Epithelial cell of esophagus (primary cell): ENCODE data around the gene PNLIPRP3.

Experiments
- DNase-seq: peaks from one replicate; pipeline ENCODE4 v3.0.0; 2010; ENCODE audit warnings: low read depth
- H3K4me3 ChIP-seq: 2 replicates; pipeline ENCODE4 v1.5.1; 2011; ENCODE audit warnings: mild to moderate bottlenecking, low read length, control low read depth
- CTCF ChIP-seq: IDR thresholded peaks from 2 replicates; pipeline ENCODE4 v1.5.1; 2011; ENCODE audit warnings: low read depth, mild to moderate bottlenecking, low read length, control low read depth, inconsistent platforms; ENCODE audit not compliant: insufficient read depth; ENCODE audit errors: missing control alignments

PNLIPRP3 gene

GRCh38 chr10:116429288-116429977, 1.8 kb downstream of the PNLIPRP3 start:
- DNase-seq, result peak; percentile 88
- TF ChIP-seq CTCF, result no peak
- peak overlapping the region; percentile 54 for H3K4me3 ChIP-seq

- no peak for TF ChIP-seq CTCF
- H3K4me3 ChIP-seq, result peak overlapping the region; percentile 54
- peak; percentile 91 for DNase-seq
Observed at GRCh38 chr10:116430288-116430687, 2.6 kb downstream of the PNLIPRP3 start.

GRCh38 chr10:116431598-116431997, 4.0 kb downstream of the PNLIPRP3 start:
- DNase-seq, result no peak
- no peak overlapping the region for H3K4me3 ChIP-seq
- no peak for TF ChIP-seq CTCF

GRCh38 chr10:116437076-116437692, 9.5 kb downstream of the PNLIPRP3 start:
- peak; percentile 77 for DNase-seq
- no peak overlapping the region for H3K4me3 ChIP-seq
- TF ChIP-seq CTCF, result no peak

- TF ChIP-seq CTCF, result no peak
- DNase-seq, result peak; percentile 95
- no peak overlapping the region for H3K4me3 ChIP-seq
Observed at GRCh38 chr10:116440330-116441030, 12.8 kb downstream of the PNLIPRP3 start.

- H3K4me3 ChIP-seq, result no peak overlapping the region
- TF ChIP-seq CTCF, result peak; percentile 88
- peak; percentile 53 for DNase-seq
Observed at GRCh38 chr10:116444527-116445142, 17.0 kb downstream of the PNLIPRP3 start.
